GM12878 (cell line): ENCODE results near the gene OPN1LW. TPM values are rescaled to one million over a fixed set of nuclear protein-coding genes. Genes with fewer than 3 reads are reported as not detected.

Experiments
- ATAC-seq: fragments of 200-7000 bp; cut with Tn5 transposase; 3 replicates; pipeline ENCODE4 v1.9.1; 2020; ENCODE audit warnings: mild to moderate bottlenecking, moderate library complexity
- BruUV-seq: library from RNA; stranded (reverse); fragments of 400-500 nt; replicated peaks from 2 replicates; lab custom pipeline; 2021; lab: Mats Ljungman, UMichigan
- CTCF ChIA-PET: fragments of 300-600 bp; sonication (Branson Sonifier 250); formaldehyde crosslinking; extraction: SDS; loops from one replicate; lab custom pipeline; 2021; ENCODE audit warnings: inconsistent platforms; lab: Yijun Ruan, JAX
- POLR2A ChIA-PET: fragments of 350-600 bp; formaldehyde crosslinking; extraction: SDS; loops from one replicate; lab custom pipeline; 2021; ENCODE audit warnings: inconsistent platforms; lab: Charles Lee
- RAD21 ChIA-PET: fragments of 300-600 bp; sonication (Branson Sonifier 250); formaldehyde crosslinking; loops from one replicate; lab custom pipeline; 2023; ENCODE audit warnings: antibody characterized with exemption; ENCODE audit not compliant: unreplicated experiment; lab: Charles Lee
- SMC1A ChIA-PET: fragments of 300-600 bp; sonication (Branson Sonifier 250); formaldehyde crosslinking; loops from one replicate; lab custom pipeline; 2023; ENCODE audit not compliant: unreplicated experiment, uncharacterized antibody; lab: Charles Lee
- DNase-seq: peaks from one replicate; pipeline ENCODE4 v3.0.0-alpha.2; 2011; ENCODE audit warnings: low read depth, low spot score
- FAIRE-seq: peaks from 3 replicates; lab custom pipeline; 2011; peaks lifted over from hg19 to GRCh38; lab: Jason Lieb, UNC
- H2AFZ ChIP-seq: 2 replicates; pipeline ENCODE4 v1.6.0; 2011; ENCODE audit warnings: low read depth, low read length, control low read depth; ENCODE audit not compliant: control insufficient read depth
- H3K27ac ChIP-seq: 2 replicates; pipeline ENCODE4 v1.5.1; 2011; ENCODE audit warnings: control low read depth; ENCODE audit not compliant: control insufficient read depth, insufficient read depth
- H3K27me3 ChIP-seq, 2 experiments: replicated peaks in 1 of 2; 2 replicates each; pipeline versions ENCODE4 v1.6.0 to v1.6.1; 2011; ENCODE audit warnings: low read length in 1 of 2; ENCODE audit not compliant: control insufficient read depth in 2 of 2, insufficient read depth in 2 of 2
- H3K36me3 ChIP-seq, 2 experiments: 2 replicates each; pipeline ENCODE4 v1.5.1; 2011; ENCODE audit warnings: low read length in 1 of 2; ENCODE audit not compliant: control insufficient read depth in 2 of 2, insufficient read depth in 2 of 2
- H3K4me1 ChIP-seq: 2 replicates; pipeline ENCODE4 v1.6.1; 2011; ENCODE audit warnings: mild to moderate bottlenecking, low read length, moderate library complexity, mixed read lengths; ENCODE audit not compliant: control insufficient read depth, insufficient read depth
- H3K4me2 ChIP-seq: 2 replicates; pipeline ENCODE4 v1.6.0; 2011; ENCODE audit warnings: control low read depth; ENCODE audit not compliant: control insufficient read depth, insufficient read depth
- H3K4me3 ChIP-seq: fragments of 200-600 bp; sonication (generic); 2 replicates; pipeline ENCODE4 v1.5.1; 2016
- H3K79me2 ChIP-seq: 2 replicates; pipeline ENCODE4 v1.6.0; 2011; ENCODE audit warnings: low read length; ENCODE audit not compliant: control insufficient read depth, insufficient read depth
- H3K9ac ChIP-seq: 2 replicates; pipeline ENCODE4 v1.8.0; 2011; ENCODE audit warnings: low read length, control low read depth, mixed read lengths; ENCODE audit not compliant: control insufficient read depth, insufficient read depth
- H3K9me3 ChIP-seq: replicated peaks from 3 replicates; pipeline ENCODE4 v1.5.1; 2011; ENCODE audit warnings: mild to moderate bottlenecking, low read length; ENCODE audit not compliant: control insufficient read depth, insufficient read depth
- H4K20me1 ChIP-seq: 2 replicates; pipeline ENCODE4 v1.6.0; 2011; ENCODE audit not compliant: control insufficient read depth, insufficient read depth
- EGR1 ChIP-seq, 2 experiments: IDR thresholded peaks; 1 replicate in 1 of 2; 2 replicates in 1 of 2; pipeline ENCODE4 v1.6.1; 2011 to 2012; ENCODE audit warnings: low read depth in 2 of 2, low read length in 2 of 2, borderline replicate concordance in 1 of 2, mild to moderate bottlenecking in 1 of 2, moderate library complexity in 1 of 2
- ELK1 ChIP-seq: IDR thresholded peaks from 2 replicates; pipeline ENCODE4 v1.6.1; 2012; ENCODE audit warnings: low read depth, low read length, improper control_type of control experiment
- EP300 ChIP-seq, 2 experiments: fragments of 150-350 bp in 1 of 2; IDR thresholded peaks; 2 replicates each; pipeline ENCODE4 v1.6.1; 2011 to 2012; ENCODE audit warnings: low read depth in 2 of 2, low read length in 2 of 2, borderline replicate concordance in 1 of 2, improper control_type of control experiment in 1 of 2, inconsistent platforms in 1 of 2; ENCODE audit not compliant: control insufficient read depth in 1 of 2
- ESRRA ChIP-seq: IDR thresholded peaks from 2 replicates; pipeline ENCODE4 v1.6.1; 2012; ENCODE audit warnings: mild to moderate bottlenecking, low read length, improper control_type of control experiment
- JUNB ChIP-seq: IDR thresholded peaks from 2 replicates; pipeline ENCODE4 v1.6.1; 2016; ENCODE audit warnings: antibody characterized with exemption, mild to moderate bottlenecking
- NFYA ChIP-seq: IDR thresholded peaks from 2 replicates; pipeline ENCODE4 v1.6.1; 2011; ENCODE audit warnings: low read depth, mild to moderate bottlenecking, low read length, improper control_type of control experiment, borderline replicate concordance
- NR2F1 ChIP-seq: fragments of 450-650 bp; conservative IDR thresholded peaks from 2 replicates; pipeline ENCODE4 v1.6.1; 2017; ENCODE audit warnings: mild to moderate bottlenecking
- RFX5 ChIP-seq: IDR thresholded peaks from 2 replicates; pipeline ENCODE4 v1.6.1; 2011; ENCODE audit warnings: low read depth, low read length, improper control_type of control experiment
- SRF ChIP-seq, 2 experiments: IDR thresholded peaks; 2 replicates each; pipeline ENCODE4 v1.6.1; 2011; ENCODE audit warnings: low read depth in 2 of 2, low read length in 2 of 2, mild to moderate bottlenecking in 1 of 2, moderate library complexity in 1 of 2
- ZNF217 ChIP-seq: fragments of 450-650 bp; IDR thresholded peaks from 2 replicates; pipeline ENCODE4 v1.6.1; 2017; ENCODE audit warnings: antibody characterized with exemption, mild to moderate bottlenecking
- ZNF24 ChIP-seq: fragments of 450-650 bp; IDR thresholded peaks from 2 replicates; pipeline ENCODE4 v1.6.1; 2017; ENCODE audit warnings: antibody characterized with exemption, mild to moderate bottlenecking
- WGBS: methylation state at CpG from one replicate; pipeline ENCODE4 v1.1.6; 2016; ENCODE audit warnings: low lambda C conversion rate; ENCODE audit not compliant: insufficient replicate concordance, insufficient coverage; ENCODE audit errors: missing lambda C conversion rate; 5-methylcytosine and 5-hydroxymethylcytosine counted together
- in situ Hi-C: fragments of 300-500 bp; cut with MboI; formaldehyde crosslinking; loops from 9 replicates; pipeline ENCODE4 v1.14.3; 2018; ENCODE audit warnings: mixed read lengths
- intact Hi-C: fragments of 100-400 bp; cut with micrococcal nuclease; formaldehyde crosslinking; loops from one replicate; pipeline ENCODE4 v1.14.2; 2022; ENCODE audit not compliant: unreplicated experiment
- polyA plus RNA-seq, 11 experiments: library from polyadenylated mRNA; depleted of rRNA in 4 of 11; unstranded in 6 of 11; stranded (reverse) in 5 of 11; fragments of >200 nt; fragmentation: Nextera tagmentation in 4 of 11; fragmentation: Illumina TruSeq in 1 of 11; extraction: Ambion mirVana in 4 of 11; extraction: Trizol in 1 of 11; gene quantifications; 1 replicate in 1 of 11; 2 replicates in 10 of 11; pipeline versions ENCODE4 v1.2.1 to v1.2.3, GENCODE V29; 2011 to 2016; ENCODE audit warnings: inconsistent platforms in 2 of 11, missing spikeins in 2 of 11, low read depth in 1 of 11
- total RNA-seq, 4 experiments: library from RNA; depleted of rRNA in 3 of 4; stranded (reverse); fragments of >200 nt in 3 of 4; fragmentation: Illumina TruSeq in 1 of 4; extraction: Trizol in 1 of 4; gene quantifications; 2 replicates each; pipeline versions ENCODE4 v1.2.1 to v1.2.3, GENCODE V29; 2013 to 2021
- TF ChIP-seq, protein P1 (sequence below): IDR thresholded peaks from 2 replicates; pipeline ENCODE4 v1.6.1; 2012; ENCODE audit warnings: mild to moderate bottlenecking, low read depth, low read length
- TF ChIP-seq, protein P2 (sequence below): fragments of 450-650 bp; formaldehyde crosslinking; IDR thresholded peaks from 2 replicates; pipeline ENCODE4 v1.5.0; 2022; ENCODE audit warnings: mild to moderate bottlenecking, missing genetic modification characterization

OPN1LW gene
- total and polyA plus RNA-seq, 10 of the 15 experiments (the other 5 are each of a cell fraction or from before 2014, with no cell fraction given), result not detected

GRCh38 chrX:154142386-154142785, 1.7 kb upstream of the OPN1LW start (continued):
- TF ChIP-seq, protein P1, sequence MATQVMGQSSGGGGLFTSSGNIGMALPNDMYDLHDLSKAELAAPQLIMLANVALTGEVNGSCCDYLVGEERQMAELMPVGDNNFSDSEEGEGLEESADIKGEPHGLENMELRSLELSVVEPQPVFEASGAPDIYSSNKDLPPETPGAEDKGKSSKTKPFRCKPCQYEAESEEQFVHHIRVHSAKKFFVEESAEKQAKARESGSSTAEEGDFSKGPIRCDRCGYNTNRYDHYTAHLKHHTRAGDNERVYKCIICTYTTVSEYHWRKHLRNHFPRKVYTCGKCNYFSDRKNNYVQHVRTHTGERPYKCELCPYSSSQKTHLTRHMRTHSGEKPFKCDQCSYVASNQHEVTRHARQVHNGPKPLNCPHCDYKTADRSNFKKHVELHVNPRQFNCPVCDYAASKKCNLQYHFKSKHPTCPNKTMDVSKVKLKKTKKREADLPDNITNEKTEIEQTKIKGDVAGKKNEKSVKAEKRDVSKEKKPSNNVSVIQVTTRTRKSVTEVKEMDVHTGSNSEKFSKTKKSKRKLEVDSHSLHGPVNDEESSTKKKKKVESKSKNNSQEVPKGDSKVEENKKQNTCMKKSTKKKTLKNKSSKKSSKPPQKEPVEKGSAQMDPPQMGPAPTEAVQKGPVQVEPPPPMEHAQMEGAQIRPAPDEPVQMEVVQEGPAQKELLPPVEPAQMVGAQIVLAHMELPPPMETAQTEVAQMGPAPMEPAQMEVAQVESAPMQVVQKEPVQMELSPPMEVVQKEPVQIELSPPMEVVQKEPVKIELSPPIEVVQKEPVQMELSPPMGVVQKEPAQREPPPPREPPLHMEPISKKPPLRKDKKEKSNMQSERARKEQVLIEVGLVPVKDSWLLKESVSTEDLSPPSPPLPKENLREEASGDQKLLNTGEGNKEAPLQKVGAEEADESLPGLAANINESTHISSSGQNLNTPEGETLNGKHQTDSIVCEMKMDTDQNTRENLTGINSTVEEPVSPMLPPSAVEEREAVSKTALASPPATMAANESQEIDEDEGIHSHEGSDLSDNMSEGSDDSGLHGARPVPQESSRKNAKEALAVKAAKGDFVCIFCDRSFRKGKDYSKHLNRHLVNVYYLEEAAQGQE, result no peak
- TF ChIP-seq, all 136 proteins: peak for 0

- H3K4me3 ChIP-seq, result no peak overlapping the region
- intact Hi-C loops (no loop called here), in situ Hi-C loops (loop anchor here (25.0 kb wide), 3 partner anchors 169 to 1269 kb away; partner anchors contain the start of genes G6PD and IKBKG)
- no peak for FAIRE-seq
- H3K79me2 ChIP-seq, result no peaks in the 10 kb centered on the region
- RAD21 ChIA-PET, result no interaction called here
- SMC1A ChIA-PET, result no interaction called here
- H4K20me1 ChIP-seq, result no peaks in the 10 kb centered on the region
- no peak for DNase-seq
- no peak overlapping the region for H2AFZ ChIP-seq
- no peaks in the 10 kb centered on the region; the same call in 2 of the 3 replicates for H3K9me3 ChIP-seq
- no peak overlapping the region for H3K4me2 ChIP-seq
- no peaks in the 10 kb centered on the region; a peak in 1 of 4 replicates for H3K27me3 ChIP-seq
- no peak overlapping the region for H3K9ac ChIP-seq
- H3K4me1 ChIP-seq, result no peaks in the 10 kb centered on the region
- POLR2A ChIA-PET, result no interaction called here
- CTCF ChIA-PET, result no interaction called here
- 47% methylated on average over 17 of the region's 23 CpGs for WGBS
- no peaks in the 10 kb centered on the region for H3K36me3 ChIP-seq
- no peak for ATAC-seq
- no peak overlapping the region for H3K27ac ChIP-seq
- no TSS peak for BruUV-seq
- TF ChIP-seq NFYA (no peak), ELK1 (no peak), RFX5 (no peak), JUNB (no peak), EGR1 (IDR thresholded peaks at IDR 0.05; ENCODE audit: borderline replicate concordance in 1 of 2, low read depth in 2 of 2, low read length in 2 of 2) (no peak), EP300 (IDR thresholded peaks at IDR 0.05; ENCODE audit: borderline replicate concordance in 1 of 2, control insufficient read depth in 1 of 2, low read depth in 2 of 2, low read length in 2 of 2) (no peak), NR2F1 (no peak), SRF (IDR thresholded peaks at IDR 0.05; ENCODE audit: low read depth in 2 of 2, low read length in 2 of 2) (no peak), ZNF24 (no peak), ESRRA (no peak), ZNF217 (no peak)
- TF ChIP-seq, protein P2, sequence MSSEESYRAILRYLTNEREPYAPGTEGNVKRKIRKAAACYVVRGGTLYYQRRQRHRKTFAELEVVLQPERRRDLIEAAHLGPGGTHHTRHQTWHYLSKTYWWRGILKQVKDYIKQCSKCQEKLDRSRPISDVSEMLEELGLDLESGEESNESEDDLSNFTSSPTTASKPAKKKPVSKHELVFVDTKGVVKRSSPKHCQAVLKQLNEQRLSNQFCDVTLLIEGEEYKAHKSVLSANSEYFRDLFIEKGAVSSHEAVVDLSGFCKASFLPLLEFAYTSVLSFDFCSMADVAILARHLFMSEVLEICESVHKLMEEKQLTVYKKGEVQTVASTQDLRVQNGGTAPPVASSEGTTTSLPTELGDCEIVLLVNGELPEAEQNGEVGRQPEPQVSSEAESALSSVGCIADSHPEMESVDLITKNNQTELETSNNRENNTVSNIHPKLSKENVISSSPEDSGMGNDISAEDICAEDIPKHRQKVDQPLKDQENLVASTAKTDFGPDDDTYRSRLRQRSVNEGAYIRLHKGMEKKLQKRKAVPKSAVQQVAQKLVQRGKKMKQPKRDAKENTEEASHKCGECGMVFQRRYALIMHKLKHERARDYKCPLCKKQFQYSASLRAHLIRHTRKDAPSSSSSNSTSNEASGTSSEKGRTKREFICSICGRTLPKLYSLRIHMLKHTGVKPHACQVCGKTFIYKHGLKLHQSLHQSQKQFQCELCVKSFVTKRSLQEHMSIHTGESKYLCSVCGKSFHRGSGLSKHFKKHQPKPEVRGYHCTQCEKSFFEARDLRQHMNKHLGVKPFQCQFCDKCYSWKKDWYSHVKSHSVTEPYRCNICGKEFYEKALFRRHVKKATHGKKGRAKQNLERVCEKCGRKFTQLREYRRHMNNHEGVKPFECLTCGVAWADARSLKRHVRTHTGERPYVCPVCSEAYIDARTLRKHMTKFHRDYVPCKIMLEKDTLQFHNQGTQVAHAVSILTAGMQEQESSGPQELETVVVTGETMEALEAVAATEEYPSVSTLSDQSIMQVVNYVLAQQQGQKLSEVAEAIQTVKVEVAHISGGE (CRISPR knock-in tag), result no peak
These were observed 895 bp upstream of the OPN1LW start for GRCh38 chrX:154142950-154143745.
